Right lobe of liver (tissue), 4 donors: ENCODE measurements around the gene BCO1.

Experiments used
- POLR2A ChIP-seq: fragments of 450-650 bp; IDR thresholded peaks from one replicate; pipeline ENCODE4 v1.6.1; 2017; ENCODE audit warnings: antibody characterized with exemption, mild to moderate bottlenecking
- TF ChIP-seq, protein P1 (sequence below), 4 donors: fragments of 200-600 bp in 3 of 4; fragments of 450-650 bp in 1 of 4; IDR thresholded peaks; one replicate each; pipeline versions ENCODE4 v1.5.1 to v1.8.0; 2016 to 2022; ENCODE audit warnings: antibody characterized with exemption in 4 of 4, mild to moderate bottlenecking in 2 of 4
- donor health status: DM: no; HTN: no; CAD: no.
- donor health status: DM: no; HTN: no; CAD: no.
- donor health status: DM: no; HTN: yes; CAD: no.

DNA sequence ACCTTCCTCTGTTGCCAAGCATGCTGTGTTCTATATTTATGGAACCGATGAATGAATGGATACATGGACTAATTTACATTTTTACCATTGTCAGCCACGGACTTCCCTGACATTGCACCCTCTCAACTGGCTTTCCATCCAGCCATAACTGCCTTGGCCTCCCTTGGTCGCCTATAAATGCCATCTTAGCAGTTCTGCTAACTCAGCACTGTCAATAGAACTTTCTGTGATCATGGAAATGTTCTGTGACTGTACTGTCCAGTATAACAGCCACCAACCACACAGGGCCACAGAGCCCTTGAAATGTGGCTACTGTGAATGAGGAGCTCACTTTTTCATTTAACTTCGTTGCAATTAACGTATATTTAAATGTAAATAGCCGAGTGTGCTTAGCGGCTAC is 8.7 kb upstream of the BCO1 start:
- TF ChIP-seq, protein P1, sequence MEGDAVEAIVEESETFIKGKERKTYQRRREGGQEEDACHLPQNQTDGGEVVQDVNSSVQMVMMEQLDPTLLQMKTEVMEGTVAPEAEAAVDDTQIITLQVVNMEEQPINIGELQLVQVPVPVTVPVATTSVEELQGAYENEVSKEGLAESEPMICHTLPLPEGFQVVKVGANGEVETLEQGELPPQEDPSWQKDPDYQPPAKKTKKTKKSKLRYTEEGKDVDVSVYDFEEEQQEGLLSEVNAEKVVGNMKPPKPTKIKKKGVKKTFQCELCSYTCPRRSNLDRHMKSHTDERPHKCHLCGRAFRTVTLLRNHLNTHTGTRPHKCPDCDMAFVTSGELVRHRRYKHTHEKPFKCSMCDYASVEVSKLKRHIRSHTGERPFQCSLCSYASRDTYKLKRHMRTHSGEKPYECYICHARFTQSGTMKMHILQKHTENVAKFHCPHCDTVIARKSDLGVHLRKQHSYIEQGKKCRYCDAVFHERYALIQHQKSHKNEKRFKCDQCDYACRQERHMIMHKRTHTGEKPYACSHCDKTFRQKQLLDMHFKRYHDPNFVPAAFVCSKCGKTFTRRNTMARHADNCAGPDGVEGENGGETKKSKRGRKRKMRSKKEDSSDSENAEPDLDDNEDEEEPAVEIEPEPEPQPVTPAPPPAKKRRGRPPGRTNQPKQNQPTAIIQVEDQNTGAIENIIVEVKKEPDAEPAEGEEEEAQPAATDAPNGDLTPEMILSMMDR (IDR thresholded peaks at IDR 0.05): no peak
- no peak for TF ChIP-seq POLR2A
